ENCODE data around the gene C7orf33. TPM values are rescaled to one million over a fixed set of nuclear protein-coding genes. Genes with fewer than 3 reads are reported as not detected.

C7orf33 gene
- total RNA-seq, 4 donors from 2014 or later: not detected

DNA sequence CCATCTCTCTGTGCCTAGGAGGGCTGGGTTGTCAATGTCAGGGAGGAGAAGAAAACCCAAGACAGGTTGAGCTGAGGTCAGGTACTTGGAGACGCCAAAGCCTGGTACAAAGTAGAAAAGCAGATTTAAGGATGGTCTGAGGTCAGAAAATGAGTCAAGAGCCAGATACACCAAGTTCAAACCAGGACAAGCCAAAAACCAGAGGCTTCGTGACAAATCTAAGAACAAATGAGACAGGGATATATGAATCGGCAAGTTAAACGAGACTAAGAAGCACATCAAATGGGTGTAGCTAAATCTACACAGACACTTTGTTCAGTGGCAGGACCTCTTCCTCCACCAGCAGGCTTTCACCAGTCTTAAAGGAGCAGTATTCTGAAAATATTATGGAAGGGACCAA lies 34.2 kb downstream of the C7orf33 start:
- intact Hi-C loops (cut with DNase I; ENCODE audit: low total_unique reads): no loop called here
- H3K4me3 ChIP-seq (ENCODE audit: low read depth, poor library complexity, severe bottlenecking): no peak overlapping the region
- peak in 1 of 2 donors; percentile 6 for DNase-seq (ENCODE audit: low spot score in 2 of 2)
- TF ChIP-seq, protein P1, sequence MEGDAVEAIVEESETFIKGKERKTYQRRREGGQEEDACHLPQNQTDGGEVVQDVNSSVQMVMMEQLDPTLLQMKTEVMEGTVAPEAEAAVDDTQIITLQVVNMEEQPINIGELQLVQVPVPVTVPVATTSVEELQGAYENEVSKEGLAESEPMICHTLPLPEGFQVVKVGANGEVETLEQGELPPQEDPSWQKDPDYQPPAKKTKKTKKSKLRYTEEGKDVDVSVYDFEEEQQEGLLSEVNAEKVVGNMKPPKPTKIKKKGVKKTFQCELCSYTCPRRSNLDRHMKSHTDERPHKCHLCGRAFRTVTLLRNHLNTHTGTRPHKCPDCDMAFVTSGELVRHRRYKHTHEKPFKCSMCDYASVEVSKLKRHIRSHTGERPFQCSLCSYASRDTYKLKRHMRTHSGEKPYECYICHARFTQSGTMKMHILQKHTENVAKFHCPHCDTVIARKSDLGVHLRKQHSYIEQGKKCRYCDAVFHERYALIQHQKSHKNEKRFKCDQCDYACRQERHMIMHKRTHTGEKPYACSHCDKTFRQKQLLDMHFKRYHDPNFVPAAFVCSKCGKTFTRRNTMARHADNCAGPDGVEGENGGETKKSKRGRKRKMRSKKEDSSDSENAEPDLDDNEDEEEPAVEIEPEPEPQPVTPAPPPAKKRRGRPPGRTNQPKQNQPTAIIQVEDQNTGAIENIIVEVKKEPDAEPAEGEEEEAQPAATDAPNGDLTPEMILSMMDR (IDR thresholded peaks at IDR 0.05): no peak
- no peak for TF ChIP-seq POLR2A (IDR thresholded peaks at IDR 0.05)
- 46 to 60% methylated on average over 4 of the region's 4 CpGs for WGBS, 2 donors

DNA sequence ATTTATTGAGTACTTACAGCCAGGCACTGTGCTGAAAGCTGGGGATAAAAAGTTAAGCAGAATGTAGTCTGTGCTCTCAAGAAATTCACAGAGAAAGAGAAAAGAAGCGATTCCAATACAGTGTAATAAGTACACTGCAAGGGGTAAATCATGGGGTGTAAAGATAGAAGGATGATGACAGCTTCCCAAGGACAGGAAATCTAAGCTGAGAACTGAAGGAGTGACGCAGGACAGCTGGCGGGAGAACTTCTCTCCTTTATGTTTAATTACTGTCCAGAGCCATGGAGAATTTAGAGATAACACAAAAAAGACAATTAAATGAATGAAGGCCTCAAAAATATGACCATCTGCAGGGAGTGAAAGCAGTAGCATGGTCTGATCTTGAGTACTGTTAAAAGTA lies 34.8 kb downstream of the C7orf33 start:
- no peak for TF ChIP-seq POLR2A (IDR thresholded peaks at IDR 0.05)
- WGBS, 2 donors: 81 to 83% methylated on average over 3 of the region's 3 CpGs
- intact Hi-C loops (cut with DNase I; ENCODE audit: low total_unique reads): no loop called here
- H3K4me3 ChIP-seq (ENCODE audit: low read depth, poor library complexity, severe bottlenecking): no peak overlapping the region
- DNase-seq (ENCODE audit: low spot score in 2 of 2): no peak

DNA sequence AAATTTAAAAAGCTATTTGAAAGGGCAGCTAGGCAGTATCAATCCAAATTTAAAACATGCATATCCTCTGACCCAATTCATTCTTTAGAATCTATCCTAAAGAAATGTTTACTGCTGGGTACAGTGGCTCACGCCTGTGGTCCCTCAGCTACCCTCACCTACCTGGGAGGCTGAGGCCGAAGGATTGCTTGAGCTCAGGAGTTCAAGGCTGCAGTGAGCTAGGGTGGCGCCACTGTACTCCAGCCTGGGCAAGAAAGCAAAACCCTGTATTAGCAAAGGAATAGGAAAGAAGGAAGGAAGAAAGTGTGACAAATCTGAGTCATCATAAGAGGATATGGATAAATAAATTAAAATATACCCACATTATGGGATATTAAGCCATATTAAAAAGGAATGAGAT lies 36.3 kb downstream of the C7orf33 start:
- DNase-seq (ENCODE audit: low spot score in 2 of 2): peak in 1 of 2 donors; percentile 69
- TF ChIP-seq, protein P1 (IDR thresholded peaks at IDR 0.05): no peak
- TF ChIP-seq POLR2A (IDR thresholded peaks at IDR 0.05): no peak
- WGBS, 2 donors: 84 to 89% methylated on average over 3 of the region's 3 CpGs
- no peak overlapping the region for H3K4me3 ChIP-seq (ENCODE audit: low read depth, poor library complexity, severe bottlenecking)
- intact Hi-C loops (cut with DNase I; ENCODE audit: low total_unique reads): no loop called here

DNA sequence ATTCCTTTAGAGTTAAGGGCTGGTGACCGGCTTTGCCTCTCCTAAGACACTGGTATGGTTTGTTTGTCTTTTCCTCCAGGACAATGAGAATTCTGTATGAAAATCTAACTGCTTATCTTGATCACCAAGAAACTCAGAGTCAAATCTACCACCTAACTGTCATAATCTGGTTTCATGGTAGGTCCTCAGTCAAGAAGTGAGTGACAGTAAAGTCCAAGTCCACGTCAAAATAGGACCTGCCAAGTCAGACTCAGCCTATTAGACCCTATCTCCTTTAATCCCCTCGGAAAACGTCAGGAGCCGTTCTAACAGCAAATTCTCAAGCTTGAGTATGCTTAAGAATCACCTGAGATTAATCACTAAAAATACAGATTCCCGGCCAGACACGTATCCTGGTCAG lies 37.4 kb downstream of the C7orf33 start:
- no peak overlapping the region for H3K4me3 ChIP-seq (ENCODE audit: low read depth, poor library complexity, severe bottlenecking)
- intact Hi-C loops (cut with DNase I; ENCODE audit: low total_unique reads): no loop called here
- DNase-seq (ENCODE audit: low spot score in 2 of 2): no peak
- WGBS, 2 donors: 75 to 76% methylated on average over 7 of the region's 7 CpGs
- TF ChIP-seq, protein P1 (IDR thresholded peaks at IDR 0.05): no peak
- TF ChIP-seq POLR2A (IDR thresholded peaks at IDR 0.05): no peak

DNA sequence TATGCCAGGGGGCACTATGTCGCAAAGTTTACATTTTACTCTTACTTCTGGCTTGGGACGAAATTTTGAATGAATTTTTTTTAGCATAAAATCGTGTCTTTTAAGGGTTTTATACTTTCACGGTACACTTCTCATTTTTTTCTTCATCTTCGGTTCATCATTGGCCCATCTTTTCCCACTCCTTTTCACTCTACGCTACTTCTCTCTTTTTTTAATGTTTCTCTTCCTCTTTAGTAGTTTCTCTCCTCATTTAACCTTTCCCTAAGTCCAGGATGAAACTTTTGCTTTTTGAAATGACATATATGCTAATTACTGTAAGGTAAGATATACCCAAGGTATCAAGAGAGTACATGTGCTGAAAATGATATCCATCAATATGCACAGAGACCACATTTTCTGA lies 39.5 kb downstream of the C7orf33 start:
- 75 to 86% methylated on average over 6 of the region's 6 CpGs for WGBS, 2 donors
- TF ChIP-seq, protein P1 (IDR thresholded peaks at IDR 0.05): no peak
- no peak for TF ChIP-seq POLR2A (IDR thresholded peaks at IDR 0.05)
- DNase-seq (ENCODE audit: low spot score in 2 of 2): no peak
- H3K4me3 ChIP-seq (ENCODE audit: low read depth, poor library complexity, severe bottlenecking): no peak overlapping the region
- intact Hi-C loops (cut with DNase I; ENCODE audit: low total_unique reads): no loop called here

DNA sequence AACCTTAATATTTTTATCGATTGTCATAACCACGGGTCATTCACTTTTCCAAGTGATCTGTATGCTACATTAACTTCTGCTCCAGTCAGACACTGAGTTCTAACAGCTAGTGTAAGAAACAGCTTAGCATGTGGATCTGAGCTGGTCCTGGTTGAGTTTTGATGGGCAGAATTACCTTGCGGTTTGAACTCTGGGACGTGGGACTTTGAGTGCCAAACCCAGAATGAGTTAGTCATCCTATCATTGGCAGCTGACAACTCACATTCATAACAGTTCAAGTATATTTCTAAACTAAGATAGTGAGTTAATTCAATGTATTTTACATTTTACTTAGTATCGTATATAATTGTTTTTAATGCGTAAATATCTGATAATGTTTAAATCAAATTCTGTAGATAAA lies 43.2 kb downstream of the C7orf33 start:
- TF ChIP-seq, protein P1 (IDR thresholded peaks at IDR 0.05): no peak
- no peak for TF ChIP-seq POLR2A (IDR thresholded peaks at IDR 0.05)
- DNase-seq (ENCODE audit: low spot score in 2 of 2): peak in 1 of 2 donors; percentile 13
- intact Hi-C loops (cut with DNase I; ENCODE audit: low total_unique reads): no loop called here
- 69 to 71% methylated on average over 6 of the region's 6 CpGs for WGBS, 2 donors
- no peak overlapping the region for H3K4me3 ChIP-seq (ENCODE audit: low read depth, poor library complexity, severe bottlenecking)

Measured in lower leg skin (tissue), 4 donors.